ENCODE data around the gene LRRTM2. TPM values are rescaled to one million over a fixed set of nuclear protein-coding genes. Genes with fewer than 3 reads are reported as not detected.
"Not testable (repeated sequence)": the region's sequence is repeated elsewhere in the genome, so short reads cannot be mapped to it uniquely, and the experiment has no call there.

Gene LRRTM2, protein sequence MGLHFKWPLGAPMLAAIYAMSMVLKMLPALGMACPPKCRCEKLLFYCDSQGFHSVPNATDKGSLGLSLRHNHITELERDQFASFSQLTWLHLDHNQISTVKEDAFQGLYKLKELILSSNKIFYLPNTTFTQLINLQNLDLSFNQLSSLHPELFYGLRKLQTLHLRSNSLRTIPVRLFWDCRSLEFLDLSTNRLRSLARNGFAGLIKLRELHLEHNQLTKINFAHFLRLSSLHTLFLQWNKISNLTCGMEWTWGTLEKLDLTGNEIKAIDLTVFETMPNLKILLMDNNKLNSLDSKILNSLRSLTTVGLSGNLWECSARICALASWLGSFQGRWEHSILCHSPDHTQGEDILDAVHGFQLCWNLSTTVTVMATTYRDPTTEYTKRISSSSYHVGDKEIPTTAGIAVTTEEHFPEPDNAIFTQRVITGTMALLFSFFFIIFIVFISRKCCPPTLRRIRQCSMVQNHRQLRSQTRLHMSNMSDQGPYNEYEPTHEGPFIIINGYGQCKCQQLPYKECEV
- 2.4 and 5.7 TPM in 2 replicates for polyA plus RNA-seq (2014; cell fraction: cytosol; rRNA removed)
- 2.6 and 2.9 TPM in 2 replicates for polyA plus RNA-seq (2014; cell fraction: nucleus; rRNA removed)

DNA sequence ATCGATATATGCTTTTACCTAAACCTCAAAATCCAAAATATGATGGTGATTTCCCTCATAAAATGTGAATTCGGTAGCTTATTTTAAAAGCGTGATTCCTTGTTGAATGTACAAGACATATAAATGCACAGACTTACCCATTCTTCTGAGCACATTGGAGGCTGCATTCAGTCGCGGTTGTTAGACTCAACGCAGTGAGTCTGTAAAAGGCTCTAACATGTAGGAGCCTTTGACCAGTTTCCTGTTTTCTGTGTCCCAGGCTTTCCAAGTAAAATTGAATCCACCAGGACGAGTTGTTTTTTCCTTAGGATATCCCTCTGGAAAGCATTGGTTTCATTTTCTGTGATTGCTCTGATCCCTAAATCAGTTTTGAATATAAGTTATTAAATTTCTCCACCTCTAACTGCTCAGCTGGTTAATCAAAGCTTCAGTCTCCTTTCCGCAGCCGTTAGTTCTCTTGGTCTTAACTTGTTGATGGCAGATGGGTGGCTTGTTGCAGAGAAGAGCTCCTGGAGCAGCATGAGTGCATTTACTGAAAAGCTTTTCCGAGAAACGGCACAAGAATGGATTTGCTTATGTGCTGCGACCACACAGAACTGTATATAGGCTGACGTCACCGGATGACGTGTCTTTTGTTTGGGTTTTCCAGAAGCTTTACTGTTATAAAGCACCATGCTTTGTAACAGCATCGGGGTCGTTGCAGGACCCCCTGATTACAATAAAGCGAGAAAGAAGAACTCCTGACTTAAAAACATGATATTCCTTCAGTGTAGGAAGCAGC lies at the start of gene LRRTM2:
LRRTM2 (minus strand) TSS at position 565 of the 781 bp plus-strand sequence; CDS start at position 141, 424 bp downstream.
- peak; percentile 74 for DNase-seq (ENCODE audit: low spot score)

DNA sequence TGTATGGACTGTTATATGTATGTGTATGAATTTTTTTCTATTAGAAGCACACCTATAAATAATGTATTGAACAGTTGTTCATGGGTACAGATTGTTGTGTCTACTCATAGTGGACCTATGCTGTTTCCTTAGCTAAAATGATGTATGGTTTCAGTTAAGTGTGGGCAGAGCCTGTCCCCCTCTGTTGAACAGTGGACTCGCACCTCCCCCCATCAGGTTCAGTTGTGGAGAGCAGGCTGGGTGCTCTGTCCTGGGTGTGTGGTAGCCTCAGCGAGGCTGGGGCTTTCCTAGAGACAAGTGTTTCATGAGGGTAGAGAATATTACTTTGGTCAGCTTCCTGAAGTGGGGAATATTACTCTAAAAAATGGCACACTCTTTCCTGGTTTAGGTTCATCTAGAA lies 47.4 kb upstream of the LRRTM2 start:
- no peak for DNase-seq (ENCODE audit: low spot score)

DNA sequence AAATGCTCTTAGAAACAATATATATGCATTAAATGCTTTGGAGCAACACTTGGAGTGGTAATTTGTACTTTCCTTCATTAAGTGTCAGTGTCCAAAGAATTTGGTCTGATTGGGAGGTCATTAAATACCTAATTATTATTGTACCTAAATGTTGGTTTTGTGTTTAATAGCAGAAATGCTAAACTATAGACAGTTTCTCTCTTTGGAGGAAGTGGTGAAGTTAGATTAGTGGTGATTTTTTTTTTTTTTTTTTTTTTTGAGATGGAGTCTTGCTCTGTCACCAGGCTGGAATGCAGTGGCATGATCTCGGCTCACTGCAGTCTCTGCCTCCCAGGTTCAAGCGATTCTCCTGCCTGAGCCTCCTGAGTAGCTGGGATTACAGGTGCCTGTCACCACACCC lies 46.2 kb upstream of the LRRTM2 start:
- not testable (repeated sequence) for DNase-seq (ENCODE audit: low spot score)

DNA sequence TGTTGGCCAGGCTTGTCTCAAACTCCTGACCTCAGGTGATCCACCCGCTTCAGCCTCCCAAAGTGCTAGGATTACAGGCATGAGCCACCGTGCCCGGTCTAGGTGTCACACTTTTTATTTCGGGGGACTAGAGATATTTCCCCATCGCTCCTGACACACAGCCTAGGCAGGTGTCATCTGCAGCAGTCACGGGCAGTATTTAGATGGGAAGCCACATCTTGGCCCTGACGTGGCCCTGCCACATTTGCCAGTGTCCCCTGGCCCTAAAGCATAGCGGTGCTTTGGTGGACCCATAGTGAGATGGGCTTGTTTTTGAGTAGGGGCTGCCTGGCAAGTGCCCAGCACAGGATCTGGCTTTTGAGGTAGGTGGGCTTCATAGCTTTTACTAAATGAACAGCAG lies 45.0 kb upstream of the LRRTM2 start:
- no peak for DNase-seq (ENCODE audit: low spot score)

DNA sequence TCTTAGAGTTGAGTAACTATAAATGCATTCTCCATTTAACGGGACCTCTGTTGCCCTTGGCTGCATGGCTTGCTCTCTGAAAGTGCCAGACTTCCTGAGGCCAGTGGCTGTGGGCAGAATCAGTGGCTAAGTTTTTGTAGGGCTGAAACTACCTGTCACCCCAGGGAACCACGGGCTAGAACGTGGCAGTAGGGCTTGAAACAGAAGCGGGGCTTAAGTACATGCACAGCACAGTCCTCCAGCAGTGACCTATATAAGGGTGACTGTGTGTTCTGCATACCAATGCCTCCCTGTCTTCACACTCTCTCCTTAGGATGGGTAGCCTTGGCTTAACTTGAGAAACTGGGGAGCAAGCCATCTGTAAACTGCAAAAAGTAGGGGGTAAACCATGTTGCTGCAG lies 43.6 kb upstream of the LRRTM2 start:
- no peak for DNase-seq (ENCODE audit: low spot score)

DNA sequence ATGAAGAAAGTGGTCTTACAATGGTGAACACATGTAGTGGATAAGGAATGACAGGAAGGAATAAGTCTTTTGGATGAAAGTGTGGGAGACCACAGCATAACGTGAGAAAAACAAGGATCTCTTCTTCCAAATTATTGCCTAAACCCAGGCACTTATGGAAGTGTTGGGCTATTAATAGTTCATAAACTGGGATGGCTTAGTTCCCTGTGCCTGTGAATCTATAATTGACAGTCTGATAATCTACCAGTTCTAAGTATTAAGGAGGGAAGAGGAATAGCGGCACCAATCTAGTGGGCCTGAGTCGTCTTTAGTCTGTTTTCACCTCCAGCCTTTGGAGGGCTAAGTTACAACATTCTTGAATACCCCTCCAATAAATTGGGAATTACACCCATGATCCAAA lies 39.2 kb upstream of the LRRTM2 start:
- DNase-seq (ENCODE audit: low spot score), result no peak

DNA sequence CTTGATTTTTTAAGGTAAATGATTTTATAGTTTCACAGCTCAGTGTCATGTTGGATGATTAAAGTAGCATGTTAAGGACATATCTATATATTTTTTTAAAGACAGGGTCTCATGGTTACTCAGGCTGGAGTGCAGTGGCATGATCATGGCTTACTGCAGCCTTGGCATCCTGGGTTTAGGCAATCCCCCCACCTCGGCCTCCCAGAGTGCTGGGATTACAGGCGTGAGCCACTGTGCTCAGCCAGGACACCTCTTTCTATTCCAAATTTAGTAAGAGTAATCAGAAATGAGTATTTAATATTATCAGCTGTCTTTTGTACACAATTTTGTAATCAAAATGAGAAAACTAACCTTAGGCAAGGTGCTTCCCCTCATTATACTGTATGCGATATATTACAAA lies 38.6 kb upstream of the LRRTM2 start:
- DNase-seq (ENCODE audit: low spot score), result no peak

DNA sequence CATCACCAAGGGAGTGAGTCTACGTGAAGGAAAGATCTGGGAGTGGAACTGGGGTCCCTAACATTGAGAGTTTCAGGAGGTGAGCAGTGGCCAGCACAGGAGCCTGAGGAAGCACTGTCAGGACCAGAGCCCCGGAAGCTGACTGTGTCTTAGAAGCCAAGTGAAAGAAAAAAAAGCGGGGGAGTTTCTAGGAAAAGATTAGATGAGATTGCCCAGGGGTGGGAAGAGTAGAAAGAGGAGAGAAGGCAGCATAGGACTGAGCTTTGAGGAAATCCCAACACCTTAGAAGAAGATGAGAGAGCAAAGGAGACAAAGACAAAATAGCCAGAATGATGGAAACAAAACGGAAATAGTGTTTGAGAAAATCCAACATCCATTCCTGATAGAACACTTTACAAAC lies 37.0 kb upstream of the LRRTM2 start:
- no peak for DNase-seq (ENCODE audit: low spot score)

DNA sequence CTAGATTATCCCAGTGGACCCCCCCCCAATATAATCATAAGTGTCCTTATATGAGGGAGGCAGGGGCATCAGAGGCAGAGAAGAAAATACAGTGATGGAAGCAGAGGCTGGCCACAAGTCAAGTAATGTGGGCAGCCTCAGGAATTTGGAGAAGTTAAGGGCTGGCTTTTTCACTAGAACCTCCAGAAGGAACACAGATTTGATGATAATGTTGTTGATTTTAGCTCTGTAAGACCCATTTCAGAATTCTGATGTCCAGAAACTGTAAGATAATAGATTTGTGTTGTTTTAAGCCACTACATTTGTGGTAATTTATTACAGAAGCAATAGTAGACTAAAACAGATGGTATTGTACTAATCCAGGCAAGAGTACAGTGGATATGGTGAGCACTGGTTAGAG lies 36.3 kb upstream of the LRRTM2 start:
- DNase-seq (ENCODE audit: low spot score), result no peak

DNA sequence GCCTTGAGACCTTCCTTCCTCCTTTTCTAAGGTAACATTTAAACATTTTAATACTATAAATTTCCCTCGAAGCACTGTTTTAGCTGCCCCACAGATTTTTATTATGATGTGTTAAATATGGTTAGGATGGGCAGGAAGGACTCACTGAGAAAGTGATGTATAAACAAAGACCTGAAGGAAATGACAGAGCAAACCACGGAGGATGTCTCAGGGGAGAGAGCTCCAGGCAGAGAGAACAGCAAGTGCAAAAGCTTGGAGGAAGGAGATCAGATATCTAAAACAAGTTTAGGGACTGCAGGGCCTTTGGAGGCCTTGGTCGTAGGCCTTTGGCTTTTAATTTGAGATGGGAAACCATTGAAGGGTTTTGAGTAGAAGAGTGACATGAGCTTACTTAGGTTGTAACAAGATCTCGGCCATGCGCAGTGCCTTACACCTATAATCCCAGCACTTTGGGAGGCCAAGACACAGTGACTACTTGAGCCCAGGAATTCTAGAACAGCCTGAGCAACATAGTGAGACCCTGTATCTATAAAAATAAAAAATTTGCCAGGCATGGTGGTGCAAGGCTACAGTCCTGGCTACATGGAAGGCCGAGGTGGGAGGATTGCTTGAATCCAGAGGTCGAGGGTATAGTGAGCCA lies 35.5 kb upstream of the LRRTM2 start:
- no peak for DNase-seq (ENCODE audit: low spot score)

DNA sequence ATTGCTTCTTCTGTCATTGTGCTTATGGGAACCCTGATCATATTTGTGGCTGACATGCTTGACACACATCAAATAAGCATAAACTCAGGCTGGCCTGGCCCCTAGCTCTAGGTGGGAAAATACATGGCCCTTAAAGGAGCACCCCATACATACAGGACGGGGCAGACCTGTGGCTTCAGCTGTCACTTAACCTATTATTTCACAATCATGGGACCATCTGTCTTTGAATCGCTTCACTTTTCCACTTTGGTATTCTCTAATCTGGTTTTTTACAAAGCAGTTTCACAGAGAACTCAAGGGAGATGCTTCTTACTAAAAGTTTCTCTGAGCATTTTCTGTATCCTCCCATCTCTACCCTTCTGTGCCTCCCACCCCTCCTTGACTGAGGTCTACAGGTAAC lies 34.6 kb upstream of the LRRTM2 start:
- no peak for DNase-seq (ENCODE audit: low spot score)

DNA sequence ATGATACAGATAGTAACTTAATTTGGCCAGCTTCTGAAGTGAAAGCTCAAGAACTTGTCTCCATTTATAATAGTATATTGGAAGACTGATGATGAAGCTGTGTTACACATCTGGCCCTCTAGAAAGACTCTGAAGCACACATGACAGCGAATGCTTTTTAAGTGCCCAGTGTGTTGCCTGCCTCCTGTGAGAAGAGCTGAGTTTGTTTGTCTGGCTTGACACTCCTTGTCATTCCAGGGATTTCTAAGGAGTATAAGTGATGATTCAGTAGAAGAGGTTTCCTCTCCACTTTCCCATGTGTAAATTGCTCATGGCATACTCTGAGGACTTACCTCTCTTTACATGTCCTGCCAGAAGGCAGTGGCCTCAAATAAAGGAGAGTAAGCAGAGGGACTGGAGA lies 30.4 kb upstream of the LRRTM2 start:
- no peak for DNase-seq (ENCODE audit: low spot score)

DNA sequence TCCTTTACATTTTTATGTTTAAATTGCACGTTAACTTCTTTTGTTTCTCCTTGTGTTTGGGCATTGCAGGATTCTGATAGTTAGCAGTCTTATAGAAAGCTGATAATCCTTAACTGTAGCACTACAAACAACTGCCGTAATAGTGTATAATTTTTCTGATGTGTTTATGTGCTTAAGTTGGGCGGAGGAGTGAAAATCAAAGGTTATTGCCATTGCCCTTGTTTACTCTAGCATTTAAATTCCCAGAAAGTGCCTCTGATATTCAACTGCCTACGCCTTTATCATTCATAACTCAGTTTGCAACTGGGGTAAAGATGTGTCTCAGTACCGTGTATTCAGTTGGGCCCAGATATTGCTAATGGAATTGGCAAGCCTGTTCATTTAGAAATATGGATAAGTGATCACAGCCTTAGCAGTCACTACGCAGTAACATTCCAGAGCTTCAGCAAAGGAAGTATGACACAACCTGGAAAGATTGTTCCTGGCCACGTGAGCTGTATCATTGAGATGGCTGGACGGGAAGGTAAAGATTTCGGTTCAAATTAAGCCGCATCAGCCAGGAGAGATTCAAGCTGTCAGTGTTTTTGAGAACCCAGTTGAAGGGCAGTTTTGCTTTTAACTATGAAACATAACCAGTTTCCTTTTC lies 28.1 kb upstream of the LRRTM2 start:
- no peak for DNase-seq (ENCODE audit: low spot score)

DNA sequence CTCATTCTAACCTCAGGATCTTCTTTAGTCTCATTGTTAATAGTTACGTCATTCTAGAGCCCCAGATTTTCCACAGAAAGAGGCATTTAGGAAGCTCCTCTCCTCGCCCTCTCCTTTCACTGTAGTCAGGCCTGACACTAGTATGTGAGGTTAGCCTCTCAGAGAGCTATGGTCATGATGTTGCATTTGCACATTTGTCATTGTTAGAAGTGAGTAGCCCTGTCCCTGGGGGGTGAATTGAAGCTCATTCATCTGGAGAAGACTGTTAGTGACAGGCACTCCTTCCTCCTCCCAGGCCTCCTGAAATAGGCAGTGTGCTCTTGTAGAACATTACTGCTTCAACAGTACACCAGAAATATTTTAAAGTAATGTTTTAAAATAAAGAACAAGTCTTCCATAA lies 26.6 kb upstream of the LRRTM2 start:
- no peak for DNase-seq (ENCODE audit: low spot score)

DNA sequence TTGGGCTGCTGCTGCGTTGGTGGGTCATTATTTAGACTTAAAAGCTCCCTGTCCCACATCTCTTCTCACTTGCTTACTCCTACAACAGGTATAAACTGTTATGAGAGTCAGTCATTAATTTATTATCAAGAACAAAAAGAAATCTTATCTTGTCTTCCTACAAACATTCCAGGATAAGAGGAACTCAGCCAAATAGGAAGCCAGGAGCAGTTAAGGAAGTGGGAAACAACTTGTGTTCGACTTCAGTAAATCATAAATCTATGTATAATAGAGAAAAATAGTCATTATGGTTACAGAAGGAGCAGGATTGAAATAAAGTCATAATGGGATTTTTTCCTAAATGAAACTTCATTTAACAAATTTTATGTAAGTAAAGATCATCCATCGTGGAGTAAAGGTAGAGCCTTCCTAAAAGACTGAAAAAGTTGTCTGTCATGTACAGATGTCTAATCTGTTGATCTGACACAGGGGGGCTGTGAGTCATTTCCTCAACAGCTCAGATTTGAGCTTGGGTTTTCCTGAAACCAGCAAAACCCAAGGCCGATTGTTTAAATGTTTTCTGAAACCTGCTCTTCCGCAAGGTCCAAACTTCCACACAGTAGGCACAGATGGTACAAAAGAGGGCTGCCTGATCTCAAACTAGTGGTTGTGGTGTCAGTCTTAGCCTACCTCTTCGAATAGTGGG lies 25.3 kb upstream of the LRRTM2 start:
- no peak for DNase-seq (ENCODE audit: low spot score)

DNA sequence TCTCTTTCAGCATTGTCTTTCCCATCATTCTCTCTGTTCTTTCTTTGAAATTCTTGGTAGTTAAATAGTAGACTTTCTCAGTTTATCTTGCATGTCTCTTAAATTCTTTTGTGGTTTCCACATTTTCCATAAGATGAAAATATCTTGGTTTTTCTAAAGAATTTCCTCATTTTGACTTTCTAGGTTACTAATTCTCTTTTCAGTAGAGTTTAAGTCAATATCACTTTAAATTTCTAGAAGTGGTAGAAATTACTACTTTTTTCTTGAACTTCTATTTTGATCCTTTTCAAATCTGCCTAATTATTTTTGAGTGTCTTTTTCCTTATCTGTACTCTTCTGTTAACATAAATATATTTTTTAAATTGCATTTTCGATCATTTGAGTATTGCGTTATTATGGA lies 23.6 kb upstream of the LRRTM2 start:
- no peak for DNase-seq (ENCODE audit: low spot score)

DNA sequence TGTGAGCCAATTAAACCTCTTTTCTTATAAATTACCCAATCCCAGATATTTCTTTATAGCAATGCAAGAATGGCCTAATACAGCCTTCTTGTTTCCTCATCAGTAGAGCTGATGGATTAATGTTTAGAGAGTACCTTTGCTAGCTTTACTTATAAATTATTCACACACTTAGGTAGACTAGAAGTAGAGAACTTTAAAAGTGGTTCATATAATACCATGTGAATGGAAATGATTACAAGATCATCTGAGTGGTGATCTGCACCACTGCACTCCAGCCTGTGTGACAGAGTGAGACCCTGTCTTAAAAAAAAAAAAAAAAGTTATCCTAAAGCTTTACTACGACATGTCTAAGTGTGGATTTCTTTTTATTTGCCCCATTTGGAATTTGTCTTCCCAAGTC lies 23.2 kb upstream of the LRRTM2 start:
- no peak for DNase-seq (ENCODE audit: low spot score)

DNA sequence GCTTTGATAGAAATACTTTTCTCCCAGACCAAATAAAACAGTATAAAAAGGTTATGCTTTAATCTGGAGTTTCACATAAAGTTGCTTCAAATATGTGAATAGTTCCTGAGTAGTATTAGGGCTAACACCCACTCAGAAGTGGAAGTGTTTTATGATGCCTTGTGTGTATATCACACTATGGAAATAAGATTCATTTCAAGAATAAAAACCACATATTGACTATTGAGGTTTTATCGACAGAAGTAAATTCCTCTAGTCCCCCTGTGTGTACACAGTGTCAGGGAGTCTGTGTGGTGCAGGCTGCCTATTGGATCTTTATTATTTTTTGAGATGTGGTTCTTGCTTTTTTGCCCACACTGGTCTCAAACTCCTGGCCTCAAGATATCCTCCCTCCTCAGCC lies 20.8 kb upstream of the LRRTM2 start:
- no peak for DNase-seq (ENCODE audit: low spot score)

DNA sequence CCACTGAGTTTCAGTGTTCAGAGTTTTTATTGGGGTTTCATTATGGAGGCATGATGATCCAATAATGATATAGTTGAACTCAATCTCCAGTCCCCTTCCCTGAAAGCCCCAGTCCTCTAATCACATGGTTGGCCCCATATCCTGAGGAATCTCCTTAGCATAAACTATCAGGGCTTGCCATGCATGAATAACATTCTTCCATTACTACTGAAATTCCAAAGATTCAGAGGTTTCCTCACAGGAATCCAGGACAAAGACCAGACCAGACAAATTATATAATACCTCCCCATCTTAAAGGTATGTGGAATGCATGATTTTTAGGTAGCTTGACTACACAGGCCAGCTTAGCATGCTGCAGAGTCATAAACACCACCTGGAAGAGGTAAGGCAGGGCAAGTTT lies 15.5 kb upstream of the LRRTM2 start:
- no peak for DNase-seq (ENCODE audit: low spot score)

DNA sequence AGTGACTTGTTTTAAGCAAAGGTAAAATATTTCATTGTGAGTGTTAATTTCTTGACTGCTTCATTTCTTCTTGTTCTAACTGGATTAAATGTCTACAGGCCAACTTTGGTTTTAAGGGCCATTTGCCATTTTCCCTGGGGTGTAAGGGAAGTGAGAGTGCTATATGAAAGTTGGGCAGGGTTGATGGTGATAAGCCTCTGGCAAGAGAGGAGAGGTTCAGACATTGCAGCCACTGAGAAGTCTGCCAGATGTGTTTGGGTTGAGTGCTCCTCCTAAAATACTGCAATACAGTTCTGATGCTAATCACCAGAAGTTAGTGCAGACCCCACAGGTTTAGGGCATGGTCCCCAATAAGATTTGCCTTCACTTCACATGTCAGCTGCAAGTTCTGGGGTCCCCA lies 14.9 kb upstream of the LRRTM2 start:
- no peak for DNase-seq (ENCODE audit: low spot score)

DNA sequence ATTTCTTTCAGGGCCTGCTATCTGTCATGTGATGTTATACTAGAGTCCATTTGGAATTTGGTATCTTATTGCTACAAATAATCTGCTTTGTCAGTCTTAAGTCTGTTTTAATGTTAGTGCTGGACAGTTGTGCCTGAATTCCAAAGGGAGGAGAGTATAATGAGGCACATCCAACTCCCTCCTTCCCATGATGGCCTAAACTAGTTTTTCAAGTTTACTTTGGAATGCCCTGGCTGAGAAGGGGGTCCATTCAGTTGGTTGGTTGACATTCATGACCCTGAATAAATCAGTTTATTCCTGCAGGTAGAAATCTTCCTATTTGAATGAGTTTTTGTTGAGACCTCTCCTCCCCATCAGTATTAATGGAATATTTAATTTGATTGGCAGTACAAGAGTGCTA lies 9.4 kb upstream of the LRRTM2 start:
- DNase-seq (ENCODE audit: low spot score), result no peak

Data from SK-N-DZ (cell line).